ENCODE data around the gene BLID. TPM values are rescaled to one million over a fixed set of nuclear protein-coding genes. Genes with fewer than 3 reads are reported as not detected.

Gene BLID, protein sequence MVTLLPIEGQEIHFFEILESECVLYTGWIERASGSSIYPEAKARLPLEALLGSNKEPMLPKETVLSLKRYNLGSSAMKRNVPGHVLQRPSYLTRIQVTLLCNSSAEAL
- not detected for polyA plus RNA-seq (ENCODE audit: insufficient read length in 4 of 4)

DNA sequence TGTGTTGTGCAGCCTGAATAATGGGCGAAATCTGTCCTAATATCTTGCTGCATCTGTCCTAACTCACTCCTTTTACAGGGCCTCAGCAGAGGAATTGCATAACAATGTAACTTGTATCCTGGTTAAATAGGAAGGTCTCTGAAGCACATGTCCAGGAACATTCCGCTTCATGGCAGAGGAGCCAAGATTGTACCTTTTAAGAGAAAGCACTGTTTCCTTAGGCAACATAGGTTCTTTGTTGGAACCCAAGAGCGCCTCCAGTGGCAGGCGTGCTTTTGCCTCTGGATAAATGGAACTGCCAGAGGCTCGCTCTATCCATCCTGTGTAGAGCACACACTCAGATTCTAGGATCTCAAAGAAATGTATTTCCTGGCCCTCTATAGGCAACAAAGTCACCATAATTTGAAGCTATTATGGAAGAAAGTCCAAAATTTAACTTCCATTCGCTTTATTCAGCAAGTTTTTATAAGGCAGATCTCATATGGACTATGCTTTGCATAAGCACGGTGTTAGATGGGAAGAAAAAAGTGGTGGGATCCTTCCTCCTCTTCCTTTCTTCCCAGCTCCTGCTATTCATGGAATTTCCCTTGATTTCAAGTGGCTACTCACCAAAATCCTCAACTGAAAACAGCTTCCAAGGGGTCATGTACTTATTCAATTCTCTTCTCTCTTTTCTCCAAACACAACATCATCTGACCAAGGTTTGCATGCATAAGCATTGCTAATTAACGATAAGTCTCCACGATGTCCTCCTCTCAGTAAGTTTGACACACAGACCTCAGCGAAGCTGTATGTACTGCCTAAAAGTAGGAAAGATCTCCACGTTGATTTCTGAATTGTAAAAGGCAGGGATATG lies at the start of gene BLID:
Gene BLID (minus strand): TSS at position 692 of the 856 bp plus-strand sequence. CDS start 293 bp downstream, at position 399.
- DNase-seq (ENCODE audit: low read depth in 4 of 4, low spot score in 3 of 4), result no peak

DNA sequence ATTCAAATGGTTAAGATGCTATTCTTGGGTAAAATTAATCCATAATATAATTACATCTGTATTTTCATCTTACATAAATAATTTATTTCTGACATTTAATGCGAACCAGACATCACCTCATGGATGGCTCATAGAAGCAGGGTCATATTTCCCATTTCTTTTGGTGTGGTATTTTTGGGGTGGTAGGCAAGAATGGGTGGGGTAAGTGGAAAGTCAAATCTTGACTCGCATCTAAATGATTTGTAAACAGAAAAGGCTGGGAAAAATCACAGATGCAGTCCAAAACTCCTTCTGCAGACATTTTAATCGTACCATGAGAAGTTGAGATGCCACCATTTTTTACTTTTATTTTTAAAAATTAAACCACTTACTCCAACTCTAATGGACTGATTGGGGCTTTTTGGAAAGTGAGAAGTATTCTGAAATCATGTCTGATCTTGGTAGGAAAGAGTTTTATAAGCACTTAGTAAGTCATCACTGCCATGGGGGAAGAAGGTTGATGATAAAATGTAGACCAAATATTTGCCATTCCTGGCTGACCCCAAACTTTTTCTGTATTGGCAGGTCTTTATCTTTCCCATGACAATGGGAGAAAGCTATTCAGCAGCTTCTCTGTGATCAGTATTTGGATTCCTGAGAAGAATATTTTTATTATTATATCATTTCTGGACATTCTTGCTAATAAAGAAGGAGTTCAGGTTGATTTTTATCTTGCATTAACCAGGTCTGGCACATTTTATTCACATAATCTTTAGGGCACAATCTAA lies 47.2 kb upstream of the BLID start:
- no peak for DNase-seq (ENCODE audit: low read depth in 4 of 4, low spot score in 3 of 4)

DNA sequence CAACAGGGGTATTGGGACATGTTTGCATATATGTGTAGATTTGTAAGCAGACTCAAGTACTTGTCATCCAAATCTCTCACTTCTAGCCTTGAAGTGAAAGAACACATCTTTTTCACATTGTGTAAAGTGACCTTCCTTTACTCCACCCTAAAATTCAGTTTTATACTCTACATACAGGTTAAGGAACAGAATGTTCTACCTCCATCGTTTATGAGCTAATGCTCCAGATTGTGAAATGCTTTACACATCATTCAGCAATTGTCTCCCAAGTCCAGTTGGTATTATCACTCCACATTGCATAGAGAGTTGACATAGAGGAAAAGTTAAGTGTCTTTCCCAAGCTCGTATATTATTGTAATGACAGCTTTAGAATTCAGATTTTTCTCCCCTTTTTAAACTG lies 46.1 kb upstream of the BLID start:
- no peak for DNase-seq (ENCODE audit: low read depth in 4 of 4, low spot score in 3 of 4)

DNA sequence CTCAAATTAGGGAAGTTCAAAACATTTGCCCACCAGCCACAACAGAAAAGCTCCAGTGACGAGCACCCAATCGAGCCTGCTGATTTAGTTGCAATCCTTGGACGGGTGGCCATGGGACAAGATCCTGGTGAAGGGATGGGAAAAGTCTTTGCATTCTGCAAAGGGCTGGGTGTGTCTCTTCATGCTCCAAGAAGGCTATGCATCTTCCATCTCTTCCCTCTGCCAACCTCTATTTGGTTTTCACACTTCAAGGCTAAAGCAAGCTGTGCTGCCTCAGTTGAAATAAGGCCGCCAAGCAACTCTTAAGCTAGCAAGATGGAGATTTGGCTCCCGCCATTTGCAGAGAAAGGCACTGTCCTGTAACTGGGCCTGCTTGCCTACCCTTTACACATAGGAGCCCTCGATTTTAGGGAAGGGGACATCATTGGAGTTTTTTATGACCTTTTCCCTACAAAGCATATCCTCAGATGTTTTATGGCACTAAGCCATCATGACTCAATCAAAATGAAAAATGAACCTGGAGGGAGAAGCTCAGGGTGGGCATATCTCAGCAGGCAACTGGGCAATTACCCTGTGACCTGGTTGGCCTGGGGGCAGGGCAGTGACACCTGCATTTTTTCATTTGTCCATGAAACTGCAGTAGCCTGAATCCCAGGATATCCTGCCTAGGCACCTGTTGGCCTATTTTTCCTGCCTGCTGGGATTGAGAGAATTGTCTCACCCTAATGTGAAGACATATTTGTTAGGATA lies 45.0 kb upstream of the BLID start:
- DNase-seq (ENCODE audit: low read depth in 4 of 4, low spot score in 3 of 4), result no peak

DNA sequence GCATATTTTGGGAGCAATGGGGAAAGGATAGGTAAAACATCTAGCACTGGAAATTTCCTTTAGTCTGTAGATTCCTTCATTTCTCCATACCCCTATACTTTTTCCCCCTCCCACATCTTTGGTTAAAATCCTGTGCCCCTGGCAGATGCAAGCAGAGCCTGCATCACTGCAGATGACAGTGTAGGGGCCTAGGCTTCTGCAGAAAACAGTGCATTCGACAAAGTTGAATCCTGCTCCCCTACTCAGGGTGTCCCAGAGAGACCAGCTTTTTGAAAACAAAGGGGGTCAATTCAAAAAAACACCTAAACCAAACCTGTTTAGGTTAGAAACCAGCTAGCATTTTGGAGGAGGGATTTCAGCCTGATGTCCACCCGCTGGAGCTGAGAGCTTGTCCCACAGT lies 43.8 kb upstream of the BLID start:
- DNase-seq (ENCODE audit: low read depth in 4 of 4, low spot score in 3 of 4), result no peak

DNA sequence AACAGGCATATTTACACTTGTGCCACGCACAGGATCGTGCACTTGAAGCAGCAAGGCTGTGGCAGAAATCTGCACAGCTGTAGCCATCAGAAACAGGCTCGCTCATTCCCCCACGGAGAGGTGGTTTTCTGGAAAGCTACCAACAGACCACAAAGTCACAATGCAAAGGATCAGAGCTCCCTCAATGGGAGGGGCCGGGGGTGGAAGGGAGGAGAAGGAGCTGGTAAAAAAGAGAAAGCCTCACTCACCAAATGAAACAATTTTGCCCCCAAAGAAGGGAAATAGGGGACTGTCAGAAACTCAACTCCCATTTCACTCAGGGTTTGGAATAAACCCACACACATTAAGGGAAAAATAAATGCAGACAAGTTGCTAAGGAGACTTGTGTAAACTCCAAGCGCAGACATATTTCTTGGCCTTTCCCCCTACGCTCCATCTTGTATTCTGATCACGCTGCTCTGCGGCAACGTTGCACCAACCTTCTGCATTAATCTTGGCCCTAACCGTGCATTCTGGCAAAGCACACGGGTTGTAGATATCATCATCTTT lies 43.2 kb upstream of the BLID start:
- peak in 2 of 4 donors; percentile 16 to 37 for DNase-seq (ENCODE audit: low read depth in 4 of 4, low spot score in 3 of 4)

DNA sequence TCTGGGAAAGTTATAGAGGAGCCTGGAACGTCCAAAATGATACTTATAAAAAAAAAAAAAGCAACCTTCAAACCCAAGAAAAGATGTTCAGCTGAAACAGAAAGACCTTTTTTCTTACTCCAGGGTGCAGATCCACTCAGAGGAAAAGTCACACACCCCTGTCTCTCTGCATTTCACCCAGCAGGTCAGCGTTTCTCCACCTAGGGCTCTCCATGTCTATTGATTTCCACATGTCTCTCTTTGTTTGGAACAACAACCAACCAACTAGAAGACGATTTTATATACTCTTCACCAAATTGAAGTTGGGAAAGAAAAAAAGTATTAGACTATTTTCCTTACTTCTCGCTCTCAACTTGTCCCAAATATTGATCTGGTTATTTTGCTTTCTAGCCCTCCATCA lies 42.2 kb upstream of the BLID start:
- no peak for DNase-seq (ENCODE audit: low read depth in 4 of 4, low spot score in 3 of 4)

DNA sequence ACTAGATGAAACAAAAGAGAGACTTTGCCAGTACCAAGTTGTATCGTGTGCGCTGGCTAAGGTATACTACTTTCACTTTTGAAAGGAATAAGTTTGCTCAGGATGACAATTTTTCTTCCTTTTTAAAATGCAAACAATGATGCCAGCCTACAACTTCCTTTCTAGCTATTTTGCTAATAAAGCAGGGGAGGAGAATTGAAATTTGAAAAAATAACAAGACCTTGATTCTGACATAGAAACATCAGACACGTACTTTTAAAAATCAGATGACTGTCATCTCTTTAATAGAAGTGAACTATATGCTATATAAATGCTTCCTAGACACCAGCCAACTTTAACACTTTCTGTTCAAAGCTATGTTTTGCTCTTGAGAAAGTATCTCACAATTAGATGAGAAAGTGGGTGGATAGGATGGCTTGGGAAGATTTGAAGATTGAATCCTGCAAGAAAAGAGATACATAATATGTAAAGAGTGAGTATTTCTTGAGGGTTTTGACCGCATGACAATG lies 41.7 kb upstream of the BLID start:
- no peak for DNase-seq (ENCODE audit: low read depth in 4 of 4, low spot score in 3 of 4)

DNA sequence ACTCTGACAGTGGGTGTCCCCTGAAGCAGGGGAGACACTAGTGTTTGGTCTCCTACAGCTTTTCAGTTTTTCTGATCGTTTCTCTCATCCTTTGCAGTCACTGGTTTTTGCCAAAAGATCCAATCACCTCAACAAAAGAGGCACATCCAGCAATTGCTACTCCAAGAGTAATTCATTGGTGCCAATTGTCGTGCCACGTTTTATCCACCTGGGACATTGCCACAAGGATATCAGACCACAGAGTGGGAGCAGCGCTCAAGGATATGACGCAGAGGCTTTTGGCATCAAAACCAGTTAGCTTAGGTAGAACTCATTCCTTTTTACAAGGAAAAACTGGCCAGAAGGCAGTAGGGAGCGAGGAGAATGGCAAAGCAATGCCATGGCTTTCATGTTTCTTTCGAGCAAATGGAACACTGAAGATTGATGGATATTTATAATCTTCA lies 40.9 kb upstream of the BLID start:
- DNase-seq (ENCODE audit: low read depth in 4 of 4, low spot score in 3 of 4), result no peak

DNA sequence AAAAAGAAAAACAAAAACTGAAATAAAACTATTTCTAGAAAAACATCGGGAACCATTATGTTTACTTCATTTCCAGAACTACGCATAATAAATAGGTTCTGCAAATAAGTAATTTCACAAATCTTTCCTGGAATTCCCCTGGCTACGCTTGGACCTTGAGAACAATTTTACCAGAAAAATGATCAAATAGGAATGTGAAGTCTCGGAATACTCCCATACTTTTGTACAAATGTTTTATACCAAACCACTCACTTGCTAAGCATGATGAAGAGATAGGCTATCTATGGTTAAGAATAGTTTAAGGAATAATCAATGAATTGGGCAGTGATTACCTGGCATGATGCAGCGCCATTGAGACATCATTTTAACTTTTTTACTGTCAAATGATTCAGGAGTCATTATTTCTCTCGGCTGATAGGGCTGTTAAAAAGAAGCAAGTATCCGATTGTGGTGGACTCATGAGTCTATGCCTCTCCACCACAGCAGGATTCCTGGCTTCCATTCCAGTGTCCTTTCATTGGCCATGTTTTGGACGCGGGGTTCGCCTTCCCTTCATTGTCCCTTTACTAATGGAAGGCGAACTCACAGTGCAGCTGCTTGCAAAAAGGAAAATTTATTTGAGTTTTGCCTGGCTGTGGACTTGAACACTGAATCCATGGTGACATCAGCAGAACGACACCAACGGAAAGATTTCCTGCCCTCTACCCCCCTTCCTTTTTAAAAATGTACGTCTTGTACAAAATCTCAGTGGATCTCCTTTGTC lies 39.9 kb upstream of the BLID start:
- DNase-seq (ENCODE audit: low read depth in 4 of 4, low spot score in 3 of 4), result no peak

DNA sequence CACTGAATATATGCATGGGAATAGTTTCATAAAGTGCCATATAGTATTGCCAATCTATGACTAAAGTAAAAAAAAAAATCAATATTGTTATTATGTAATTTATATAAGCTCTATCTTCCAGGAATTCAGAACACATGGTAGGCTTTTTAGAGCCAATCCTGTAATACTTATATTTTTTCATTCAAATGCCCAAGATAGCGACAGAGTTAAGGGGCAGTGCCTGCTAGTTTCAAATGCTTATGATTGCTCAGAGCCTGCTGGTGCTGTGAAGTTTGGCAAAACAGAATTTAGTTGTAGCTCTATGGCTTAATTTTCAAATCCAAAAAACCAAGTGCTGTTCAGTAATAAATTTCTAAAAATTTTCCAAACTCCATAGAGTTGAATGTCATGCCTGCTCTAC lies 39.0 kb upstream of the BLID start:
- DNase-seq (ENCODE audit: low read depth in 4 of 4, low spot score in 3 of 4), result no peak

DNA sequence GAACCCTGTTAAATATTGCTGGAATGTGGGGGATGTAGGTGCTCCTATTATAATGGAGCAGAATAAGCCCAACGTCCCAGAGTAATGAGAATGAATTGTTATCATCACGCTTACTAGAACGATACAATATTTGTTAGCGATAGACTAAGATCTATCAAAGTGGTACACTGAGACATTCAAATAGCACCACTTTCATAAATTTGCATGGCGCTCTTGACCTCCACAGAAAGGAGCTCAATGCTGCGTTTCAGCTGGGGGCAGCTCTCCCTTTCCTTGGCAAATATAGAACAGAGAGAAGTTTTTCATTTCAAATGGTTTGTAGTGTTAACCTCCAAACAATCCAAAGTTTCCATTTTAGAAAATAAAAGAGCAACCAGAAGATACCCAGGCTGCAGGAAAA lies 38.2 kb upstream of the BLID start:
- no peak for DNase-seq (ENCODE audit: low read depth in 4 of 4, low spot score in 3 of 4)

DNA sequence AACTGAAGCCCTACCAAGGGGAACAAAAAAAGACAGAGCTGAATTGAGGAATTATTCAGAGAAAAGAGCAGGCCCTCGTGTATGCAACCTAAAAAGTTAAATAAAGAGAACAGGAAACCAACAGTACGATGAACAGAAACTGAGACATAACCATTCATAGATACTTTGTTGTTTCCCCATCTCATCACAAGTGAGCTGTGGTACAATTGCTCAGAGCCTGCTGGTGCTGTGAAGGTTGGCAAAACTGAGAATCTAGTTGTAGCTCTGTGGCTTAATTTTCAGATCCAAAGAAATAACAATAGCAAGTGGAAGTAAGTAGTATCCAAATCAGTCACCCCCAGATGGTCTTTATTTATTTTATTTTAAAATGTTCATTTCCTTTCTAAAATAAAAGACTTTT lies 37.7 kb upstream of the BLID start:
- no peak for DNase-seq (ENCODE audit: low read depth in 4 of 4, low spot score in 3 of 4)

DNA sequence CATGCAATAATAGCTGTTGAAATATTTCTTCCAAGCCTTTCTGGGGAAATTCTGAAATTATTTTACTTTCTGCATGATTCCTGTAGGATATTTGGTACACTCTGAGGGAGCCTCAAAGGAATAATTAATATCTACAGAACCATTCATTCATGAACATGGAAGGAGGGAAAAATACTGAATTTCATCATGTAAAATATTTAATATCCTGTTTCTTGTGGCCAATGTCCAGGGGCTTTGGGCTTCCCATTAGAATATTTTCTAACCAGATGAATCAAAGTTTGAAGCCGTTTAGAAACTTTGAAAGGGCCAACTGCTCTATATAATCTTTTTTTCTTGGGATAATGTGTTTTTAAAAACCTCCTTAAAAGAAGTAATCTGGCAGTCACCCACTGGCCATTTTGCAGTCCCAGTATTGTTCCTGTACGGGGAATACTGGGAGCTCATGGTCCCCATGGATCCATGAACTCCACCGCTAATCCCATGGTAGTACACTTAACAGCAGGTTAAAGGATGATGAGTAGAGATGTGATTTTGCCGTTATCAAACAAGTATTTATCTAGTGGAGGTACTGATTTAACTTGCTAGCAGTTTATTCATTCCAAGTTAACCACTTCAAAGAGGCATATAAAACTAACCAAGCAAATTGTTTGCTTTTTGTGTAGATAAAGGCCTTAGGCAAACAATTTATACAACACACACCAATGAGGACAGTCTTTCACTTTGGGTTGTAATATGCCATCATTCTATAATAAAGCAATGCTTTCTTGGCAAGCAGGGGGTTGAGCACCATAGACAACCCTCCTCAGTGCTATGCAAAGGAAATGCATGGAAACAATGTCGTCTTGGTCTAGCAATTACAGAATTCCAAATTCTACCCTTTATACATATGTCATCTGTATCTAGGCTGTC lies 34.5 kb upstream of the BLID start:
- no peak for DNase-seq (ENCODE audit: low read depth in 4 of 4, low spot score in 3 of 4)

DNA sequence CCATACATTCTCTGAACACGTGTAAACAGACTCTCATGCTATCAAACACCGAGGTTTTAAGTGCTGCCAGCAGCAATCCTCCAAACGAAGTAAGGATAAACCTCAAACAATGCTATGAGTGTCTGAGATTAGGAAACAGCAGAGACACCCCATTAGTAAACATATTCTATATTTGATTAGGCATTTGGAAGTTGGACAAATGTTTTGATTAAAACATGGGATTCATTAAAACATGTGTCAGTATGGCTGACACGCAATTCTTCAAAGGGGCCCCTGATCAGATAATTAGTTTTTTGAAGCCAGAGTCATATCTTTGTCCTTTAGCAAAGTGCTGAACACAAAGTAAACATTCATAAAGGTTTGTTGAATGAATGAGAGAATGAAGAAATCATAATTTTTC lies 33.2 kb upstream of the BLID start:
- DNase-seq (ENCODE audit: low read depth in 4 of 4, low spot score in 3 of 4), result no peak

DNA sequence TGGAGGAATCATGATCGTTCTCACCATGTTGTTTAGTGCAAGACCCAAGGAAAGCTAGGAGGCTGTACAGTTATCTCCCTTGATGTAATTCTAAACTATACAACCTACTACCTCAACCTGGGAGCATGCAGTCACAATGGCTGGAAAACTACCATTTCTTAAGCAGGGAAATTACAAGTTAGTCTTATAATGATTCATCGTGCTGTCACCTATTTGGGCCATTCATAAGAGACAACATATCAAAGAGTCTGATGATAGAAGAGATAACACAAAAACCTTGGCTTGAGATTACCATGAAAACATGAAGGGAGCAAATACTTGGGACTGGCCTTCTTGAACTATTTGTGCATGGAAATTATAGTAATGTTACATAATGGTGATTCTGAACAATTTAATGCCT lies 30.5 kb upstream of the BLID start:
- DNase-seq (ENCODE audit: low read depth in 4 of 4, low spot score in 3 of 4), result no peak

DNA sequence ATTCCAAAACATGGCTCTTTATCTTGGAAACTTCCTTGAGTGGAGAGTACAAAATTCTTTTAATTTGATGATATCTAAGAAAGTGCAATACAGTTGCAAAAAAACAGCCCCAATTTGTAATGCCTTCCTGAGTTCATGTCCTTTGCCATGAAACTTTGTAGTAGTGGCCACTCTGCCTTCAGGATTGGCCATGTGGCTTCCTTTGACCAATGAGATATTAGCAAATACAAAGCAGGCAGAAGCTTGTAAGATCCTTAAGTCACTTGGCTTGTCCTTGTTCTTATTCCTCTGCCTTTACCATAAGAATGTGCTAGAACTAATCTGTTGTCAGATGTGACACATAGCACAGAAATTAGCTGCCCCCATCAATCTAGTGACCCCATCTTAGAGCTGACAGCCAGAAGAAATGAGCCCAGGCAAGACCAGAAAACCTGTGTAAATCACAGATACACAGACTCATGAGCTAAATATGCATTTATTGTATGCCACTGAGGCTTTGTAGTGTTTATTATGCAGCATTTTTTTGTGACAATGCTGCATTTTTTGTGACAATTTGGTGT lies 29.8 kb upstream of the BLID start:
- no peak for DNase-seq (ENCODE audit: low read depth in 4 of 4, low spot score in 3 of 4)

DNA sequence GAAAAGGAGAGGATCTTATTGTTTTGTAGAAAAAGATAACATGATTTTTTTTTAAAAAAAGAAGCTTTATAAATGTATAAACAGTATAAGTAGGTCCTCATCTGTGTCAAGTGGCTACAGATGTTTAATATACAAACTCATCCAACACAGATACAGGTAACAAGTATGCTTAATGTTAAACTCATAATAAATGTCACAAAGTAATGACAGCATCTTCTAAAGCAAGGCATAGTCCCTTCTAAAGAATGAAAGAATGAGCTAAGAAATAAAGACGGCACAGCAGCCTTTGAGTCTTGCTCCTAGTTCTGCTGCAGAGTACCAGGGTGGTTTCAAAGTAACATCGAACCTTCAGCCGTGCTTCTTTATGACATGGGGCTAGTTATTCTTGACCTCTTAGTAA lies 28.7 kb upstream of the BLID start:
- no peak for DNase-seq (ENCODE audit: low read depth in 4 of 4, low spot score in 3 of 4)
